PC-9 (cell line): Measurements from ENCODE around the gene IGSF21. TPM values are rescaled to one million over a fixed set of nuclear protein-coding genes. Genes with fewer than 3 reads are reported as not detected.

Experiments used
- BruUV-seq: library from RNA; stranded (reverse); fragments of 400-500 nt; replicated peaks from 2 replicates; lab custom pipeline; 2021; lab: Mats Ljungman, UMichigan
- CTCF ChIA-PET: fragments of 300-600 bp; sonication (Branson Sonifier 250); formaldehyde crosslinking; loops from one replicate; lab custom pipeline; 2022; ENCODE audit warnings: antibody characterized with exemption; lab: Charles Lee
- POLR2A ChIA-PET: fragments of 300-600 bp; sonication (Branson Sonifier 250); formaldehyde crosslinking; loops from one replicate; lab custom pipeline; 2022; ENCODE audit warnings: antibody characterized with exemption; ENCODE audit not compliant: unreplicated experiment; lab: Charles Lee
- DNase-seq, 2 experiments: peaks; one replicate each; pipeline versions ENCODE4 v3.0.0 to v3.0.0-alpha.2; 2015 to 2022; ENCODE audit warnings: mixed read lengths in 1 of 2
- H2AFZ ChIP-seq: fragments of 200-600 bp; sonication (generic); 2 replicates; pipeline ENCODE4 v1.8.1; 2017; ENCODE audit warnings: antibody characterized with exemption
- H3F3A ChIP-seq: fragments of 200-600 bp; sonication (generic); 2 replicates; pipeline ENCODE4 v1.8.1; 2017; ENCODE audit warnings: antibody characterized with exemption, mild to moderate bottlenecking, low read depth; ENCODE audit not compliant: insufficient read depth
- H3K27ac ChIP-seq: fragments of 200-600 bp; sonication (generic); 2 replicates; pipeline ENCODE4 v1.6.1; 2016; ENCODE audit warnings: mixed run types
- H3K27me3 ChIP-seq: fragments of 200-600 bp; sonication (generic); 2 replicates; pipeline ENCODE4 v1.6.1; 2016; ENCODE audit warnings: low read depth, mixed run types; ENCODE audit not compliant: insufficient read depth
- H3K36me3 ChIP-seq: fragments of 200-600 bp; sonication (generic); 2 replicates; pipeline ENCODE4 v1.6.1; 2016; ENCODE audit warnings: low read depth, mixed run types
- H3K4me1 ChIP-seq: fragments of 200-600 bp; sonication (generic); replicated peaks from 2 replicates; pipeline ENCODE4 v1.6.1; 2016; ENCODE audit warnings: mixed run types; ENCODE audit not compliant: insufficient read depth
- H3K4me2 ChIP-seq: fragments of 200-600 bp; sonication (generic); 2 replicates; pipeline ENCODE4 v1.6.1; 2017; ENCODE audit warnings: mixed run types
- H3K4me3 ChIP-seq: fragments of 200-600 bp; sonication (generic); 2 replicates; pipeline ENCODE4 v1.6.1; 2016; ENCODE audit warnings: mixed run types
- H3K79me2 ChIP-seq: fragments of 200-600 bp; sonication (generic); 2 replicates; pipeline ENCODE4 v1.6.1; 2017; ENCODE audit warnings: low read depth, mixed run types
- H3K9me2 ChIP-seq: fragments of 200-600 bp; sonication (generic); 2 replicates; pipeline ENCODE4 v1.8.1; 2017; ENCODE audit warnings: mild to moderate bottlenecking; ENCODE audit not compliant: insufficient read depth
- H3K9me3 ChIP-seq: fragments of 200-600 bp; sonication (generic); 2 replicates; pipeline ENCODE4 v1.8.1; 2016; ENCODE audit warnings: low read depth; ENCODE audit not compliant: insufficient read depth
- H4K20me1 ChIP-seq: fragments of 200-600 bp; sonication (generic); 2 replicates; pipeline ENCODE4 v1.8.1; 2017; ENCODE audit not compliant: insufficient read depth
- EZH2 ChIP-seq: fragments of 200-600 bp; sonication (generic); IDR thresholded peaks from 2 replicates; pipeline ENCODE4 v1.8.0; 2017; ENCODE audit warnings: antibody characterized with exemption, low read depth
- intact Hi-C: fragments of 100-400 bp; cut with micrococcal nuclease; formaldehyde crosslinking; loops from one replicate; pipeline ENCODE4 v1.10.0; 2022; ENCODE audit not compliant: unreplicated experiment
- total RNA-seq: library from RNA; stranded (reverse); gene quantifications from 2 replicates; pipeline ENCODE4 v1.2.3, GENCODE V29; 2021
- TF ChIP-seq, protein P1 (sequence below): fragments of 200-600 bp; sonication (generic); conservative IDR thresholded peaks from 2 replicates; pipeline ENCODE4 v1.6.1; 2017; ENCODE audit warnings: mixed run types, antibody characterized with exemption, mild to moderate bottlenecking, moderate library complexity

The IGSF21 gene
- total RNA-seq, 1 experiment from 2014 or later, result not detected

GRCh38 chr1:18243503-18244175 is 136.0 kb downstream of the IGSF21 start:
- H3K4me1 ChIP-seq, result no peaks in the 10 kb centered on the region
- H3K27ac ChIP-seq, result no peak overlapping the region
- no TSS peak for BruUV-seq
- H3K27me3 ChIP-seq, result peaks cover 33% of the 10 kb centered on the region
- no peak overlapping the region for H3K4me2 ChIP-seq
- ChIA-PET CTCF (no interaction called here), POLR2A (no interaction called here)
- H3K79me2 ChIP-seq, result no peaks in the 10 kb centered on the region
- TF ChIP-seq, protein P1, sequence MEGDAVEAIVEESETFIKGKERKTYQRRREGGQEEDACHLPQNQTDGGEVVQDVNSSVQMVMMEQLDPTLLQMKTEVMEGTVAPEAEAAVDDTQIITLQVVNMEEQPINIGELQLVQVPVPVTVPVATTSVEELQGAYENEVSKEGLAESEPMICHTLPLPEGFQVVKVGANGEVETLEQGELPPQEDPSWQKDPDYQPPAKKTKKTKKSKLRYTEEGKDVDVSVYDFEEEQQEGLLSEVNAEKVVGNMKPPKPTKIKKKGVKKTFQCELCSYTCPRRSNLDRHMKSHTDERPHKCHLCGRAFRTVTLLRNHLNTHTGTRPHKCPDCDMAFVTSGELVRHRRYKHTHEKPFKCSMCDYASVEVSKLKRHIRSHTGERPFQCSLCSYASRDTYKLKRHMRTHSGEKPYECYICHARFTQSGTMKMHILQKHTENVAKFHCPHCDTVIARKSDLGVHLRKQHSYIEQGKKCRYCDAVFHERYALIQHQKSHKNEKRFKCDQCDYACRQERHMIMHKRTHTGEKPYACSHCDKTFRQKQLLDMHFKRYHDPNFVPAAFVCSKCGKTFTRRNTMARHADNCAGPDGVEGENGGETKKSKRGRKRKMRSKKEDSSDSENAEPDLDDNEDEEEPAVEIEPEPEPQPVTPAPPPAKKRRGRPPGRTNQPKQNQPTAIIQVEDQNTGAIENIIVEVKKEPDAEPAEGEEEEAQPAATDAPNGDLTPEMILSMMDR, result no peak
- no peak for TF ChIP-seq EZH2
- no peaks in the 10 kb centered on the region for H3F3A ChIP-seq
- no peaks in the 10 kb centered on the region for H4K20me1 ChIP-seq
- intact Hi-C loops, result no loop called here
- H3K9me2 ChIP-seq, result no peaks in the 10 kb centered on the region
- no peaks in the 10 kb centered on the region for H3K36me3 ChIP-seq
- H3K4me3 ChIP-seq, result no peak overlapping the region
- H2AFZ ChIP-seq, result no peak overlapping the region
- no peaks in the 10 kb centered on the region for H3K9me3 ChIP-seq
- DNase-seq, result no peak

- no TSS peak for BruUV-seq
- Histone ChIP-seq H3K36me3 (no peaks in the 10 kb centered on the region), H4K20me1 (no peaks in the 10 kb centered on the region), H3K9me2 (no peaks in the 10 kb centered on the region), H2AFZ (no peak overlapping the region), H3F3A (no peaks in the 10 kb centered on the region), H3K4me2 (no peak overlapping the region), H3K27ac (no peak overlapping the region), H3K4me1 (no peaks in the 10 kb centered on the region), H3K27me3 (peaks cover 35% of the 10 kb centered on the region), H3K4me3 (no peak overlapping the region), H3K9me3 (no peaks in the 10 kb centered on the region), H3K79me2 (no peaks in the 10 kb centered on the region)
- TF ChIP-seq, protein P1, result no peak
- no peak for TF ChIP-seq EZH2
- no peak for DNase-seq
- POLR2A ChIA-PET, result no interaction called here
- CTCF ChIA-PET, result no interaction called here
- intact Hi-C loops, result no loop called here
These were observed 137.2 kb downstream of the IGSF21 start for GRCh38 chr1:18244762-18245161.

DNA sequence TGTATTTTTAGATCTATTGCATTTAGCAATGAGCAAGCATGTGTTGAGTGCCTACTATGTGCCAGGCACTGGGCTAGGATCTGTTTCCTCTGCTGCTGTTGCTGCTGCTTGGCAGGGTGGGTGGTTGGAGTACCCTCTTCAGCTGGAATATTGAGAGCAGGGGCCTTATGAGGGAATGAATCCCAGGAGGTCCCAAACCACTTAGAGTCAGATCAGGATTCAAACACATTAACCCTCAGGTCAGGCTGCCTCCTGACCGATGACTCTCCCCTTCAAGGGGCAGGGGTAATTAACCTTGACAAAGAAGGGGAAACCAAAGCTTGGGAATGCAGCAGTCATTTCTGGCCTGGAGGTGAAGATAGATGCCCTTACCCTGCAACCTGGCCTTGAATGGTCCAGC is 138.0 kb downstream of the IGSF21 start:
- no peak for DNase-seq
- Histone ChIP-seq H3K9me3 (no peaks in the 10 kb centered on the region), H4K20me1 (no peaks in the 10 kb centered on the region), H3K36me3 (no peaks in the 10 kb centered on the region), H3K27me3 (peaks cover 36% of the 10 kb centered on the region), H3K27ac (no peak overlapping the region), H3F3A (no peaks in the 10 kb centered on the region), H2AFZ (no peak overlapping the region), H3K4me1 (no peaks in the 10 kb centered on the region), H3K4me3 (no peak overlapping the region), H3K9me2 (no peaks in the 10 kb centered on the region), H3K4me2 (no peak overlapping the region), H3K79me2 (no peaks in the 10 kb centered on the region)
- TF ChIP-seq, protein P1, result no peak
- no peak for TF ChIP-seq EZH2
- no TSS peak for BruUV-seq
- CTCF ChIA-PET, result no interaction called here
- POLR2A ChIA-PET, result no interaction called here
- intact Hi-C loops, result no loop called here
